Stimulated activated CD8-positive, alpha-beta memory T cell treated with anti-CD3 and anti-CD28 coated beads, Interleukin-15, amount 100 ng/mL, for 48 hours (primary cell): ENCODE measurements around the gene LEAP2.

Source experiments
- DNase-seq, 2 donors: peaks; one replicate each; pipeline ENCODE4 v3.0.0-alpha.2; 2020; ENCODE audit warnings: low read depth in 2 of 2

The LEAP2 gene

GRCh38 chr5:132873119-132873929 is at the start of gene LEAP2:
TSS of gene LEAP2 (plus strand) at chr5:132873668. CDS start at chr5:132873695, 27 bp downstream.
- no peak for DNase-seq

GRCh38 chr5:132824426-132824825 is 49.0 kb upstream of the LEAP2 start:
- no peak for DNase-seq

- no peak for DNase-seq
These were observed 48.2 kb upstream of the LEAP2 start for GRCh38 chr5:132825033-132825833.

- no peak for DNase-seq
These were observed 47.6 kb upstream of the LEAP2 start for GRCh38 chr5:132825834-132826391.

- DNase-seq, result no peak
These were observed 46.9 kb upstream of the LEAP2 start for GRCh38 chr5:132826424-132827082.

- no peak for DNase-seq
These were observed 45.4 kb upstream of the LEAP2 start for GRCh38 chr5:132827943-132828673.

- DNase-seq, result no peak
These were observed 44.5 kb upstream of the LEAP2 start for GRCh38 chr5:132828846-132829494.

GRCh38 chr5:132829742-132830435 is 43.6 kb upstream of the LEAP2 start:
- DNase-seq, result peak; percentile 49 to 68

GRCh38 chr5:132830436-132831094 is 42.9 kb upstream of the LEAP2 start, which contains the start of gene SHROOM1:
TSS of gene SHROOM1 (minus strand) at chr5:132830647. CDS start at chr5:132826140, 4,507 bp downstream.
- DNase-seq, result no peak

GRCh38 chr5:132831095-132831860 is 42.2 kb upstream of the LEAP2 start:
- DNase-seq, result no peak

- DNase-seq, result no peak
These were observed 40.9 kb upstream of the LEAP2 start for GRCh38 chr5:132832612-132833011.

GRCh38 chr5:132834057-132834456 is 39.4 kb upstream of the LEAP2 start:
- no peak for DNase-seq

GRCh38 chr5:132836852-132837251 is 36.6 kb upstream of the LEAP2 start:
- DNase-seq, result no peak

- no peak for DNase-seq
These were observed 35.6 kb upstream of the LEAP2 start for GRCh38 chr5:132837868-132838267.

GRCh38 chr5:132838516-132839282 is 34.8 kb upstream of the LEAP2 start:
- no peak for DNase-seq

GRCh38 chr5:132839426-132840301 is 33.8 kb upstream of the LEAP2 start:
- no peak for DNase-seq

GRCh38 chr5:132840313-132840712 is 33.2 kb upstream of the LEAP2 start:
- DNase-seq, result no peak
